GM12878 (cell line): ENCODE measurements around the gene SLC12A2.

Experiments used
- CEBPZ ChIP-seq: fragments of 150-350 bp; IDR thresholded peaks from 2 replicates; pipeline ENCODE4 v1.6.1; 2016; ENCODE audit warnings: low read depth, low read length
- CTCF ChIP-seq, 3 experiments: IDR thresholded peaks in 2 of 3; conservative IDR thresholded peaks in 1 of 3; 2 replicates each; pipeline ENCODE4 v1.5.1; 2011; ENCODE audit warnings: low read depth in 3 of 3, low read length in 3 of 3, mild to moderate bottlenecking in 3 of 3, control low read depth in 2 of 3, moderate library complexity in 2 of 3, inconsistent platforms in 1 of 3, mixed read lengths in 1 of 3; ENCODE audit not compliant: control insufficient read depth in 2 of 3, insufficient read depth in 1 of 3; ENCODE audit errors: extremely low read depth in 1 of 3
- JUNB ChIP-seq: IDR thresholded peaks from 2 replicates; pipeline ENCODE4 v1.6.1; 2016; ENCODE audit warnings: antibody characterized with exemption, mild to moderate bottlenecking
- RELA ChIP-seq: fragments of 450-650 bp; IDR thresholded peaks from 2 replicates; pipeline ENCODE4 v1.8.0; 2014; ENCODE audit warnings: borderline replicate concordance; ENCODE audit not compliant: partially characterized antibody
- ZBED1 ChIP-seq: IDR thresholded peaks from 2 replicates; pipeline ENCODE4 v1.6.1; 2016; ENCODE audit warnings: borderline replicate concordance

- no peak for TF ChIP-seq CEBPZ
- no peak for TF ChIP-seq ZBED1
- no peak for TF ChIP-seq JUNB
- TF ChIP-seq CTCF (IDR thresholded peaks at IDR 0.05 in 2 of 3, conservative IDR thresholded peaks at IDR 0.05 in 1 of 3; ENCODE audit: control insufficient read depth in 2 of 3, extremely low read depth in 1 of 3, insufficient read depth in 1 of 3, low read depth in 3 of 3, low read length in 3 of 3): peak; percentile 66 to 85 (median 71); a peak in 5 of 6 replicates
- no peak for TF ChIP-seq RELA
These were observed 129.8 kb downstream of the SLC12A2 start for GRCh38 chr5:128213340-128213739.
